Activated naive CD8-positive, alpha-beta T cell treated with anti-CD3 and anti-CD28 coated beads for 36 hours (primary cell): Measurements from ENCODE around the gene NUP153. TPM values are rescaled to one million over a fixed set of nuclear protein-coding genes. Genes with fewer than 3 reads are reported as not detected.
"Not testable (repeated sequence)": the region's sequence is repeated elsewhere in the genome, so short reads cannot be mapped to it uniquely, and the experiment has no call there.

Experiments used
- DNase-seq: peaks from one replicate; pipeline ENCODE4 v3.0.0; 2021
- H3K27ac Mint-ChIP-seq: one replicate; pipeline ENCODE4 v1.8.0; 2022; ENCODE audit warnings: mild to moderate bottlenecking, moderate library complexity, mixed read lengths
- H3K27me3 Mint-ChIP-seq: one replicate; pipeline ENCODE4 v1.8.0; 2022; ENCODE audit warnings: mild to moderate bottlenecking, mixed read lengths
- H3K36me3 Mint-ChIP-seq: one replicate; pipeline ENCODE4 v1.8.0; 2021; ENCODE audit warnings: mild to moderate bottlenecking, mixed read lengths
- H3K4me1 Mint-ChIP-seq: one replicate; pipeline ENCODE4 v1.8.0; 2021; ENCODE audit warnings: mixed read lengths
- H3K4me3 Mint-ChIP-seq: one replicate; pipeline ENCODE4 v1.8.0; 2022; ENCODE audit warnings: mild to moderate bottlenecking, moderate library complexity, mixed read lengths
- H3K9me3 Mint-ChIP-seq: one replicate; pipeline ENCODE4 v1.8.0; 2022; ENCODE audit warnings: mixed read lengths
- total RNA-seq, 2 experiments: library from RNA; stranded (reverse); gene quantifications; one replicate each; pipeline ENCODE4 v1.2.3, GENCODE V29; 2021

Gene NUP153
- total RNA-seq, 2 experiments from 2014 or later, result 93.2 to 97.2 TPM

GRCh38 chr6:17724341-17724740 lies 17.6 kb upstream of the NUP153 start:
- Mint-ChIP-seq H3K36me3 (no peaks in the 10 kb centered on the region), H3K27me3 (peaks cover 6% of the 10 kb centered on the region), H3K4me3 (no peak overlapping the region), H3K9me3 (peaks cover under 1% of the 10 kb centered on the region), H3K27ac (no peak overlapping the region), H3K4me1 (no peaks in the 10 kb centered on the region)
- no peak for DNase-seq

GRCh38 chr6:17721671-17722070 lies 14.9 kb upstream of the NUP153 start:
- DNase-seq, result no peak
- Mint-ChIP-seq H3K4me3 (no peak overlapping the region), H3K27ac (no peak overlapping the region), H3K4me1 (no peaks in the 10 kb centered on the region), H3K9me3 (no peaks in the 10 kb centered on the region), H3K36me3 (no peaks in the 10 kb centered on the region), H3K27me3 (peaks cover 6% of the 10 kb centered on the region)

GRCh38 chr6:17719323-17720041 lies 12.8 kb upstream of the NUP153 start:
- Mint-ChIP-seq H3K27me3 (peaks cover 6% of the 10 kb centered on the region), H3K27ac (no peak overlapping the region), H3K4me3 (no peak overlapping the region), H3K4me1 (peaks cover 11% of the 10 kb centered on the region), H3K9me3 (no peaks in the 10 kb centered on the region), H3K36me3 (no peaks in the 10 kb centered on the region)
- DNase-seq, result no peak

- no peak overlapping the region for H3K4me3 Mint-ChIP-seq
- H3K4me1 Mint-ChIP-seq, result peaks cover 16% of the 10 kb centered on the region
- no peaks in the 10 kb centered on the region for H3K27me3 Mint-ChIP-seq
- no peak for DNase-seq
- H3K9me3 Mint-ChIP-seq, result no peaks in the 10 kb centered on the region
- H3K36me3 Mint-ChIP-seq, result no peaks in the 10 kb centered on the region
- H3K27ac Mint-ChIP-seq, result no peak overlapping the region
These were observed 9.5 kb upstream of the NUP153 start for GRCh38 chr6:17716221-17716620.

DNA sequence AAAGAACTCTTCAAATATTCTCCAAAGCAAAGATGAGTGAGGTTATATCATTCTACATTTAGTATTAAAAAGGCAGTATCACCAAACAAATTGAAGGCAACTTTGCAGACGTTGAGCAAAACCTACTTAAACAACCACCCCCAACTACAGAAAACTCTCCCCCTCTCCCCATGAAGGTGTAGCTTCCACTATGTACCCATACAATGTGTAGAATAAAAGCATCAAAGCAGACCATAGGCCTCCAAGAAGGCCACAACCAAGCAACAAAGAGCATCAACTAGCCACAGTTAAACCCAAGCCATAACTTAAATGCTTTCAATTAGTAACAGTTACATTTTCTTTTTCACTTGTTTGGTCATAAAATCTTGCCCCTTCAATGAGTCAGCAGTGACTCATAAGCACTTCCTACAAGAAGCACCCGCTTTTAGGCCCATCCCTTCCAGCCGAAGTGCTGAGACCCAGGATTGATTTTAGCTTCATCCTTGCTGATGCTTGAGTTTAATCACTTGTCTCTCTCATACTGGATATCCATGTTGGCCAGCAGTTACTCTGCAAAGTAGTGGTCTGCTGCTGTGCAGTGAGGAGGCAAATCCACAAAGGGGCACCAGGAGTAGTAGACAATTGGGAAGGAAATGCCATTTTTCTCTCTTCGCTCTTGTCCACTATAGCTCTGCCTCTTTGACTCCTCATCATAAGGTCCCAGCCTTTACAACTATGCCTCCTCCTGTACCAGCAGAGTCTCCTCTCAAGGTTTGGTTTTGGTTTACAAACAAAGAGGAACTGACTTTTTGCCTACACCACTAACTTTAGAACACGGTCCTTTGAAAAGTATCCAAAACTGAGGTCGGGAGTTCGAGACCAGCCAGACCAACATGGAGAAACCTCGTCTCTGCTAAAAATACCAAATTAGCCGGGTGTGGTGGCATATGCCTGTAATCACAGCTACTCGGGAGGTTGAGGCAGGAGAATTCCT lies 8.4 kb upstream of the NUP153 start:
- Mint-ChIP-seq H3K36me3 (peaks cover 1% of the 10 kb centered on the region), H3K27me3 (no peaks in the 10 kb centered on the region), H3K9me3 (no peaks in the 10 kb centered on the region), H3K4me3 (peak overlapping the region; percentile 53), H3K27ac (peak overlapping the region; percentile 84), H3K4me1 (peaks cover 16% of the 10 kb centered on the region)
- peak; percentile 30 for DNase-seq

GRCh38 chr6:17714177-17714576 lies 7.5 kb upstream of the NUP153 start:
- Mint-ChIP-seq H3K9me3 (no peaks in the 10 kb centered on the region), H3K4me3 (no peak overlapping the region), H3K36me3 (peaks cover 5% of the 10 kb centered on the region), H3K27me3 (no peaks in the 10 kb centered on the region), H3K4me1 (peaks cover 16% of the 10 kb centered on the region), H3K27ac (no peak overlapping the region)
- no peak for DNase-seq

DNA sequence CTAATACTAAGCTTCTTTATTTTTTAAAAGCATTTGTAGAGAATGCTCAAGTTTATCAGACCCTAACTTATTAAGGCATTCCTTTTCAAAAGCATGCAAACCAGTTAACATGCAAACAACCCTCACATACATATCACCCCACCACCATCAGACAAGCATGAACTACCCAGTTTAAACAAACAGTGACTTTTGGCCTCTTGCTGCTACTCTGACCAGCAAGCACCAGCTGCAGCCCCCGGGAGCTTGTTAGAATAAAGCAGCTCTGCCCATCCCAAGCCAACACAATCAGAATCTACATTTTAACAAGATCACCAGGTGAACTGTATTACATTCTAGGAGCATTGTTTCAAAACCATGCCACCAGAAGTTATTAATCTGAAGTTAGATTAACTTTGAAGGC lies 5.9 kb upstream of the NUP153 start:
- peaks cover 16% of the 10 kb centered on the region for H3K36me3 Mint-ChIP-seq
- H3K4me3 Mint-ChIP-seq, result no peak overlapping the region
- H3K27ac Mint-ChIP-seq, result no peak overlapping the region
- peaks cover 19% of the 10 kb centered on the region for H3K4me1 Mint-ChIP-seq
- no peak for DNase-seq
- H3K27me3 Mint-ChIP-seq, result no peaks in the 10 kb centered on the region
- no peaks in the 10 kb centered on the region for H3K9me3 Mint-ChIP-seq

DNA sequence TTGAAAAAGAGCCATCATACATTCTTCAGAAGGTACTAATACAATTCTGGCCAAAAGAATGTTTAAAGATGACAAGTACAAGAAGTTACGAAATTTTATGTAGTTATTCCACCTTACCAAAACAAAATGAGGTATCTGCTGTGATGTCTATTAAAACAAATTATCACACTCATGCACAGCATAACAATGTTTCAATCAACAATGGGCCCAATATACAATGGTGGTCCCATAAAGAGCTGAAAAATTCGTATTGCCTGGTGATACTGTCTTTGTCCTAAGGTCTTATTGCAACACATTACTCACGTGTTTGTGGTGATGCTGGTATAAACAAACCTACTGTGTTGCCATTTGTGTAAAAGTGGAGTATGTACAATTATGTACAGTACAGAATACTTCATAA lies 3.6 kb upstream of the NUP153 start:
- H3K27me3 Mint-ChIP-seq, result peaks cover 5% of the 10 kb centered on the region
- peaks cover 32% of the 10 kb centered on the region for H3K36me3 Mint-ChIP-seq
- no peak overlapping the region for H3K4me3 Mint-ChIP-seq
- no peak for DNase-seq
- H3K27ac Mint-ChIP-seq, result no peak overlapping the region
- H3K4me1 Mint-ChIP-seq, result peaks cover 21% of the 10 kb centered on the region
- H3K9me3 Mint-ChIP-seq, result no peaks in the 10 kb centered on the region

DNA sequence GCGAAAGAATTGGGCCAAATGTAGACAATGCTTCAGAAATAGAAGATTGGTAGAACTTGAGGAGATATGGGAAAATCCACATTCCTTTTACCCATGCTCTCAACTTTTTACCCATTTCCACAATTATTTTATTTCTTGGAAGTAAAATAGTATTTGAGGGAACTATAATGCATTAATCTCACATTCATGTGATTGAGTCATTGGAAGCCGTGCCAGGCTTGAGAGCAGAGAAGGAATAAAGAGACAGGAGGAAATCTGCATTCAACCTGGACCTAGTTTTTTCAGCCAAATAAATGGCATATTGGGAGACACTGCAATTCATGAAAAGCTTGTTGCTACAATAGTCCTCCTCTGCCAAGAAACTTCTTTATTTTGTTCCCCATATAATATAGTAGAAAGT lies 2.8 kb upstream of the NUP153 start:
- Mint-ChIP-seq H3K9me3 (no peaks in the 10 kb centered on the region), H3K27ac (no peak overlapping the region), H3K4me1 (peaks cover 14% of the 10 kb centered on the region), H3K4me3 (no peak overlapping the region), H3K27me3 (peaks cover 5% of the 10 kb centered on the region), H3K36me3 (peaks cover 38% of the 10 kb centered on the region)
- no peak for DNase-seq

DNA sequence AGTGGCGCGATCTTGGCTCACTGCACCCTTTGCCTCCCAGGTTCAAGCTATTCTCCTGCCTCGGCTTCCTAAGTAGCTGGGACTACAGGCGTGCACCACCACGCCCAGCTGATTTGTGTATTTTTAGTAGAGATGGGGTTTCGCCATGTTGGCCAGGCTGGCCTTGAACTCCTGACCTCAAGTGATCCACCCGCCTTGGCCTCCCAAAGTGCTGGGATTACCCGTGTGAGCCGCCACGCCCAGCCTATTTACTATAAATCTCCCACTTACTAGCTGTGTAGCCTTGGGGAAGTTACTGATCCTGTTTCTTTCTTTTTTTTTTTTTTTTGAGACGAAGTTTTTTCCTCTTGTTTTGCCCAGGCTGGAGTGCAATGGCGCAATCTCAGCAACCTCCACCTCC lies 1.3 kb upstream of the NUP153 start:
- peaks cover 49% of the 10 kb centered on the region for H3K36me3 Mint-ChIP-seq
- not testable (repeated sequence) for H3K27me3 Mint-ChIP-seq, DNase-seq, H3K9me3 Mint-ChIP-seq, H3K27ac Mint-ChIP-seq
- peaks cover 16% of the 10 kb centered on the region for H3K4me1 Mint-ChIP-seq
- H3K4me3 Mint-ChIP-seq, result peak overlapping the region; percentile 29

- Mint-ChIP-seq H3K27ac (peak overlapping the region; percentile 99), H3K27me3 (peaks cover 5% of the 10 kb centered on the region), H3K36me3 (peaks cover 55% of the 10 kb centered on the region), H3K9me3 (no peaks in the 10 kb centered on the region), H3K4me1 (peaks cover 21% of the 10 kb centered on the region), H3K4me3 (peak overlapping the region; percentile 85)
- DNase-seq, result no peak
These were observed 586 bp upstream of the NUP153 start for GRCh38 chr6:17707371-17707651.

GRCh38 chr6:17705778-17706579 lies 746 bp downstream of the NUP153 start:
- DNase-seq, result peak; percentile 92
- Mint-ChIP-seq H3K36me3 (peaks cover 62% of the 10 kb centered on the region), H3K9me3 (no peaks in the 10 kb centered on the region), H3K4me3 (peak overlapping the region; percentile 85), H3K27ac (peak overlapping the region; percentile 99), H3K27me3 (peaks cover 5% of the 10 kb centered on the region), H3K4me1 (peaks cover 32% of the 10 kb centered on the region)

GRCh38 chr6:17705428-17705777 lies 1.3 kb downstream of the NUP153 start:
- H3K27me3 Mint-ChIP-seq, result peaks cover 5% of the 10 kb centered on the region
- H3K4me3 Mint-ChIP-seq, result peak overlapping the region; percentile 85
- no peaks in the 10 kb centered on the region for H3K9me3 Mint-ChIP-seq
- peak overlapping the region; percentile 99 for H3K27ac Mint-ChIP-seq
- H3K36me3 Mint-ChIP-seq, result peaks cover 67% of the 10 kb centered on the region
- H3K4me1 Mint-ChIP-seq, result peaks cover 38% of the 10 kb centered on the region
- no peak for DNase-seq

DNA sequence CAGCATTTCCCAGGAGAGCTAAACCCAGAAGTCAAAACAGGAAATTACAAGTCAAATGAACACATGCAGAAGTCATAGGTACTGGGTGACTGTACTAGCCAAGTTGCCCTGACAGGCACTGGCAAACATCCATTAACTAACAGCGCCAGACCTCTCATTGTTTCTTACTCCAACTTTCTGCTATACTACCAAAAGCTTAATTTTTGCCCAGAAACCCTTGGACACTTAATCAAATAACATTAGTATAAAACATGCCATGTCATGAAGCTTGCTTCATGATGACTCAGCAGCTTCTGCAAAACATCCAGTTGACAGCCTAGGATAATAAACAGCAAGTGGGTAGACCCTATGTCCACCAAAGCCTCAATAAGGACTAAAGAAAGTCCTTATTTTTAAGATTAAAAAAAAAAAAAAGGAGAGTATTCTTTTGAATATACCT lies 3.5 kb downstream of the NUP153 start:
- Mint-ChIP-seq H3K4me1 (peaks cover 46% of the 10 kb centered on the region), H3K27me3 (peaks cover 5% of the 10 kb centered on the region), H3K27ac (peak overlapping the region; percentile 72), H3K9me3 (no peaks in the 10 kb centered on the region), H3K36me3 (peaks cover 63% of the 10 kb centered on the region), H3K4me3 (peak overlapping the region; percentile 81)
- no peak for DNase-seq
